Fibroblast of the conjunctiva (primary cell): ENCODE data around the gene AP2M1.
A peak's percentile ranks its signal among the peaks of the same experiment; 100 is the strongest.

Experiments used
- DNase-seq: peaks from one replicate; pipeline ENCODE4 v3.0.0-alpha.2; 2010; ENCODE audit warnings: low read depth

The AP2M1 gene

GRCh38 chr3:184180165-184180564 is 5.5 kb downstream of the AP2M1 start:
- DNase-seq: no peak

GRCh38 chr3:184181596-184181995 is 6.9 kb downstream of the AP2M1 start:
- DNase-seq: no peak

- no peak for DNase-seq
Observed at GRCh38 chr3:184183679-184184078, 9.0 kb downstream of the AP2M1 start.

GRCh38 chr3:184184546-184185230 is 10.0 kb downstream of the AP2M1 start:
- DNase-seq: no peak

- DNase-seq: peak; percentile 98
Observed at GRCh38 chr3:184185461-184186183, 11.0 kb downstream of the AP2M1 start.

GRCh38 chr3:184186184-184186901 is 11.7 kb downstream of the AP2M1 start, which contains the start of gene ABCF3:
Gene ABCF3 (plus strand): TSS chr3:184186199. CDS start chr3:184186208, 9 bp downstream.
- peak; percentile 36 for DNase-seq

- DNase-seq: no peak
Observed at GRCh38 chr3:184186902-184187207, 12.2 kb downstream of the AP2M1 start.

GRCh38 chr3:184188080-184188479 is 13.4 kb downstream of the AP2M1 start:
- DNase-seq: no peak

- DNase-seq: no peak
Observed at GRCh38 chr3:184189421-184189820, 14.8 kb downstream of the AP2M1 start.

- DNase-seq: no peak
Observed at GRCh38 chr3:184192889-184193288, 18.2 kb downstream of the AP2M1 start.

- no peak for DNase-seq
Observed at GRCh38 chr3:184193991-184194539, 19.4 kb downstream of the AP2M1 start.

- DNase-seq: no peak
Observed at GRCh38 chr3:184196536-184196935, 21.9 kb downstream of the AP2M1 start.

GRCh38 chr3:184198509-184198908 is 23.9 kb downstream of the AP2M1 start:
- no peak for DNase-seq

GRCh38 chr3:184200825-184201224 is 26.2 kb downstream of the AP2M1 start:
- no peak for DNase-seq

GRCh38 chr3:184203526-184203925 is 28.9 kb downstream of the AP2M1 start:
- no peak for DNase-seq

- DNase-seq: no peak
Observed at GRCh38 chr3:184209146-184209923, 34.7 kb downstream of the AP2M1 start.

GRCh38 chr3:184211297-184211696 is 36.6 kb downstream of the AP2M1 start:
- no peak for DNase-seq

GRCh38 chr3:184211718-184212117 is 37.1 kb downstream of the AP2M1 start:
- no peak for DNase-seq

- DNase-seq: no peak
Observed at GRCh38 chr3:184218814-184219213, 44.2 kb downstream of the AP2M1 start.

GRCh38 chr3:184222521-184222920 is 47.9 kb downstream of the AP2M1 start:
- no peak for DNase-seq

GRCh38 chr3:184223946-184224345 is 49.3 kb downstream of the AP2M1 start:
- DNase-seq: no peak

GRCh38 chr3:184227481-184227935 is 52.9 kb downstream of the AP2M1 start:
- DNase-seq: no peak
